RPMI7951 (cell line): Measurements from ENCODE around the gene FAM229B. TPM values are rescaled to one million over a fixed set of nuclear protein-coding genes. Genes with fewer than 3 reads are reported as not detected.
A peak's percentile ranks its signal among the peaks of the same experiment; 100 is the strongest.

Experiments used
- DNase-seq: peaks from one replicate; pipeline ENCODE4 v3.0.0-alpha.2; 2012; ENCODE audit warnings: low read depth
- total RNA-seq: library from RNA; depleted of rRNA; stranded (reverse); fragments of >200 nt; shearing (Covaris generic); gene quantifications from 2 replicates; pipeline ENCODE4 v1.2.3, GENCODE V29; 2014; rRNA removed

FAM229B gene
- total RNA-seq, 1 experiment from 2014 or later: 22.6 TPM

- DNase-seq: no peak
These were observed 54.3 kb downstream of the FAM229B start for GRCh38 chr6:112141707-112142106.

GRCh38 chr6:112144145-112144926 lies 56.9 kb downstream of the FAM229B start:
- DNase-seq: peak; percentile 37

- no peak for DNase-seq
These were observed 57.7 kb downstream of the FAM229B start for GRCh38 chr6:112145080-112145573.

GRCh38 chr6:112148103-112148502 lies 60.7 kb downstream of the FAM229B start:
- DNase-seq: no peak

- DNase-seq: peak; percentile 10
These were observed 61.8 kb downstream of the FAM229B start for GRCh38 chr6:112149236-112149635.

- DNase-seq: peak; percentile 29
These were observed 62.4 kb downstream of the FAM229B start for GRCh38 chr6:112149719-112150263.

GRCh38 chr6:112150363-112150762 lies 63.0 kb downstream of the FAM229B start:
- no peak for DNase-seq

Other genes with a start within 250 kb of the FAM229B start
- 46.9 and 51.5 TPM in 2 replicates for gene FYN, start 214.1 kb upstream of the FAM229B start, total RNA-seq
- 0.24 TPM in 1 of 2 replicates, not detected in the other for gene CCN6, start 33.5 kb upstream of the FAM229B start, total RNA-seq
- 23.1 and 24.5 TPM in 2 replicates for gene TUBE1, start 109 bp upstream of the FAM229B start, total RNA-seq
- gene LAMA4, start 167.0 kb downstream of the FAM229B start, total RNA-seq: 7.6 and 7.7 TPM in 2 replicates